Measurements from ENCODE around the gene SDHB.

GRCh38 chr1:17028662-17029188, 25.1 kb downstream of the SDHB start:
- TF ChIP-seq RXRA (IDR thresholded peaks at IDR 0.05; ENCODE audit: insufficient read depth, low read depth, low read length) (no peak), CHD2 (IDR thresholded peaks at IDR 0.05; ENCODE audit: low read length) (no peak), EP300 (IDR thresholded peaks at IDR 0.05; ENCODE audit: borderline replicate concordance in 1 of 2, low read depth in 2 of 2, low read length in 2 of 2) (no peak), CREB1 (IDR thresholded peaks at IDR 0.05) (no peak), CTCF (IDR thresholded peaks at IDR 0.05; ENCODE audit: control extremely low read depth in 1 of 3, insufficient read depth in 1 of 3, low read depth in 1 of 3, low read length in 3 of 3) (no peak), E2F6 (IDR thresholded peaks at IDR 0.05) (no peak), MAFK (IDR thresholded peaks at IDR 0.05; ENCODE audit: low read depth, low read length) (no peak), BRCA1 (IDR thresholded peaks at IDR 0.05; ENCODE audit: low read depth, low read length) (no peak), ATF2 (IDR thresholded peaks at IDR 0.05; ENCODE audit: low read length) (no peak), EGR1 (IDR thresholded peaks at IDR 0.05; ENCODE audit: borderline replicate concordance, low read depth, low read length) (no peak), CEBPB (IDR thresholded peaks at IDR 0.05; ENCODE audit: low read depth, low read length) (no peak), ZNF274 (IDR thresholded peaks at IDR 0.05; ENCODE audit: borderline replicate concordance, extremely low read depth, low read length) (no peak), PHF8 (conservative IDR thresholded peaks at IDR 0.05; ENCODE audit: low read depth, low read length) (no peak), JUND (IDR thresholded peaks at IDR 0.05; ENCODE audit: low read length) (no peak)
